Uterus (tissue), 2 donors: ENCODE measurements around the gene CDC16.

ENCODE experiments used
- POLR2A ChIP-seq, 2 donors: fragments of 450-650 bp; IDR thresholded peaks; one replicate each; pipeline ENCODE4 v1.6.1; 2016; ENCODE audit warnings: antibody characterized with exemption in 2 of 2, mild to moderate bottlenecking in 1 of 2, moderate library complexity in 1 of 2
- TF ChIP-seq, protein P1 (sequence below), 4 experiments: fragments of 200-600 bp in 2 of 4; fragments of 450-650 bp in 2 of 4; sonication (generic) in 2 of 4; IDR thresholded peaks; one replicate each; pipeline ENCODE4 v1.5.1; 2016 to 2019; ENCODE audit warnings: antibody characterized with exemption in 4 of 4, mild to moderate bottlenecking in 2 of 4, moderate library complexity in 1 of 4

DNA sequence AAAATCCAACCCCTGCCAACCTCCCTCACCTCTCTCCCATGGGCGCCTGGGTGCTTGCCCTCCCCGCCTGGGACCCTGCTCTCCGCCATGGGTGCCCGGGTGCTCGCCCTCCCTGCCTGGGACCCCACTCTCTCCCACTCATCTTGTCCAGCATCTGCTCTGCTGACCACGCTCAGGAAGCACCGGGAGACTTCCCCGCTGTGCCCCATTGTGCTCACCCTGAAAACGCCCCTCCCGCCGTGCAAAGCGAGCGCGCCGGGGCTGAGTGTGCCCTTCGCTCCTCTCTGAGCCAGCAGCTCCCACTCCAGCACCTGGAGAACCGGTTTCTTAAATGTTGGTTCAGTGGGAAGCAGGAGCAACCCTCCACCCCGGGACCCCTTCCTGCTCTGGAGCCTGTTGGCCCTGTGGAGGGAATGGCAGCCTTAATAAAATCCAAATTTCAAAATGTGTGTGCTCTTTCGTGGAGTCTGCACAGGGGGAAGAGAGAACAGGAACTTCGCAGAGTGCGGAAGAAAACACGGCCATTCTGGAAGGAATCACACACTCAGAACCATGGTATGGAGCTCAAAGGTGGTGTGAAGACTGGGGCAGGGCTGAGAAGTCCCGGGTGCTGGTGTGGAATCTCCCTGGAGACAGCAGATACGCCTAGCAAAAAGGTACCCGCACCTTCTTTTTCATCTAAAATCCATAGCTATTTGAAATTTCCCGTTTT is 23.1 kb upstream of the CDC16 start:
- TF ChIP-seq, protein P1, sequence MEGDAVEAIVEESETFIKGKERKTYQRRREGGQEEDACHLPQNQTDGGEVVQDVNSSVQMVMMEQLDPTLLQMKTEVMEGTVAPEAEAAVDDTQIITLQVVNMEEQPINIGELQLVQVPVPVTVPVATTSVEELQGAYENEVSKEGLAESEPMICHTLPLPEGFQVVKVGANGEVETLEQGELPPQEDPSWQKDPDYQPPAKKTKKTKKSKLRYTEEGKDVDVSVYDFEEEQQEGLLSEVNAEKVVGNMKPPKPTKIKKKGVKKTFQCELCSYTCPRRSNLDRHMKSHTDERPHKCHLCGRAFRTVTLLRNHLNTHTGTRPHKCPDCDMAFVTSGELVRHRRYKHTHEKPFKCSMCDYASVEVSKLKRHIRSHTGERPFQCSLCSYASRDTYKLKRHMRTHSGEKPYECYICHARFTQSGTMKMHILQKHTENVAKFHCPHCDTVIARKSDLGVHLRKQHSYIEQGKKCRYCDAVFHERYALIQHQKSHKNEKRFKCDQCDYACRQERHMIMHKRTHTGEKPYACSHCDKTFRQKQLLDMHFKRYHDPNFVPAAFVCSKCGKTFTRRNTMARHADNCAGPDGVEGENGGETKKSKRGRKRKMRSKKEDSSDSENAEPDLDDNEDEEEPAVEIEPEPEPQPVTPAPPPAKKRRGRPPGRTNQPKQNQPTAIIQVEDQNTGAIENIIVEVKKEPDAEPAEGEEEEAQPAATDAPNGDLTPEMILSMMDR (IDR thresholded peaks at IDR 0.05) = no peak
- no peak for TF ChIP-seq POLR2A (IDR thresholded peaks at IDR 0.05)
